Fibroblast of lung (primary cell): Measurements from ENCODE around the gene TPM2. TPM values are rescaled to one million over a fixed set of nuclear protein-coding genes. Genes with fewer than 3 reads are reported as not detected.

Experiments
- DNase-seq, 2 donors: peaks; one replicate each; pipeline versions ENCODE4 v3.0.0 to v3.0.0-alpha.2; 2010; ENCODE audit warnings: low read depth in 2 of 2
- H2AFZ ChIP-seq: 2 replicates; pipeline ENCODE4 v1.5.1; 2012; ENCODE audit warnings: low read length, control low read depth, inconsistent platforms
- H3K27ac ChIP-seq: 2 replicates; pipeline ENCODE4 v1.5.1; 2011; ENCODE audit warnings: low read length, control low read depth; ENCODE audit not compliant: insufficient read depth
- H3K27me3 ChIP-seq: 2 replicates; pipeline ENCODE4 v1.5.1; 2011; ENCODE audit warnings: mild to moderate bottlenecking, low read length; ENCODE audit not compliant: control insufficient read depth, insufficient read depth
- H3K36me3 ChIP-seq: 2 replicates; pipeline ENCODE4 v1.5.1; 2011; ENCODE audit warnings: low read length; ENCODE audit not compliant: control insufficient read depth, insufficient read depth
- H3K4me1 ChIP-seq: 2 replicates; pipeline ENCODE4 v1.5.1; 2011; ENCODE audit warnings: low read length; ENCODE audit not compliant: control insufficient read depth, insufficient read depth; ENCODE audit errors: extremely low read depth
- H3K4me2 ChIP-seq: 2 replicates; pipeline ENCODE4 v1.5.1; 2011; ENCODE audit warnings: low read length, control low read depth; ENCODE audit not compliant: insufficient read depth; ENCODE audit errors: extremely low read depth
- H3K4me3 ChIP-seq, 4 experiments: fragments of 200-600 bp in 1 of 4; sonication (generic) in 1 of 4; replicated peaks in 1 of 4; 2 replicates each; pipeline ENCODE4 v1.5.1; 2011 to 2016; ENCODE audit warnings: low read length in 4 of 4, low read depth in 3 of 4, mild to moderate bottlenecking in 3 of 4, control low read depth in 2 of 4, inconsistent platforms in 1 of 4, mixed read lengths in 1 of 4; ENCODE audit not compliant: insufficient read depth in 1 of 4; ENCODE audit errors: control extremely low read depth in 1 of 4
- H3K79me2 ChIP-seq: 2 replicates; pipeline ENCODE4 v1.5.1; 2012; ENCODE audit warnings: mild to moderate bottlenecking, low read length, inconsistent platforms; ENCODE audit not compliant: control insufficient read depth, insufficient read depth
- H3K9ac ChIP-seq: 2 replicates; pipeline ENCODE4 v1.5.1; 2011; ENCODE audit warnings: mild to moderate bottlenecking, low read length, control low read depth; ENCODE audit not compliant: insufficient read depth
- H3K9me3 ChIP-seq: 2 replicates; pipeline ENCODE4 v1.5.1; 2012; ENCODE audit warnings: low read depth, low read length; ENCODE audit not compliant: control insufficient read depth, insufficient read depth
- H4K20me1 ChIP-seq: 2 replicates; pipeline ENCODE4 v1.5.1; 2011; ENCODE audit warnings: low read length; ENCODE audit not compliant: control insufficient read depth, insufficient read depth; ENCODE audit errors: extremely low read depth
- EZH2 ChIP-seq: IDR thresholded peaks from 2 replicates; pipeline ENCODE4 v1.5.1; 2012; ENCODE audit warnings: low read length, control low read depth, mild to moderate bottlenecking; ENCODE audit errors: missing control alignments
- polyA plus RNA-seq, 2 donors: library from polyadenylated mRNA; depleted of rRNA in 1 of 2; stranded (reverse) in 1 of 2; unstranded in 1 of 2; fragments of >200 nt; gene quantifications; 2 replicates each; pipeline ENCODE4 v1.2.1, GENCODE V29; 2011 to 2012; ENCODE audit warnings: missing spikeins in 1 of 2
- total RNA-seq: library from RNA; depleted of rRNA; stranded (reverse); fragments of >200 nt; gene quantifications from 2 replicates; pipeline ENCODE4 v1.2.1, GENCODE V29; 2014
- TF ChIP-seq, protein P1 (sequence below), 2 donors: IDR thresholded peaks in 1 of 2; conservative IDR thresholded peaks in 1 of 2; 1 replicate in 1 of 2; 2 replicates in 1 of 2; pipeline ENCODE4 v1.5.1; 2011 to 2012; ENCODE audit warnings: low read length in 2 of 2, control low read depth in 1 of 2, inconsistent platforms in 1 of 2, low read depth in 1 of 2, mild to moderate bottlenecking in 1 of 2

The TPM2 gene
- total and polyA plus RNA-seq, 2 donors (not counting 1 experiment from before 2014, with no cell fraction given): 1,003 to 1,927 TPM

DNA sequence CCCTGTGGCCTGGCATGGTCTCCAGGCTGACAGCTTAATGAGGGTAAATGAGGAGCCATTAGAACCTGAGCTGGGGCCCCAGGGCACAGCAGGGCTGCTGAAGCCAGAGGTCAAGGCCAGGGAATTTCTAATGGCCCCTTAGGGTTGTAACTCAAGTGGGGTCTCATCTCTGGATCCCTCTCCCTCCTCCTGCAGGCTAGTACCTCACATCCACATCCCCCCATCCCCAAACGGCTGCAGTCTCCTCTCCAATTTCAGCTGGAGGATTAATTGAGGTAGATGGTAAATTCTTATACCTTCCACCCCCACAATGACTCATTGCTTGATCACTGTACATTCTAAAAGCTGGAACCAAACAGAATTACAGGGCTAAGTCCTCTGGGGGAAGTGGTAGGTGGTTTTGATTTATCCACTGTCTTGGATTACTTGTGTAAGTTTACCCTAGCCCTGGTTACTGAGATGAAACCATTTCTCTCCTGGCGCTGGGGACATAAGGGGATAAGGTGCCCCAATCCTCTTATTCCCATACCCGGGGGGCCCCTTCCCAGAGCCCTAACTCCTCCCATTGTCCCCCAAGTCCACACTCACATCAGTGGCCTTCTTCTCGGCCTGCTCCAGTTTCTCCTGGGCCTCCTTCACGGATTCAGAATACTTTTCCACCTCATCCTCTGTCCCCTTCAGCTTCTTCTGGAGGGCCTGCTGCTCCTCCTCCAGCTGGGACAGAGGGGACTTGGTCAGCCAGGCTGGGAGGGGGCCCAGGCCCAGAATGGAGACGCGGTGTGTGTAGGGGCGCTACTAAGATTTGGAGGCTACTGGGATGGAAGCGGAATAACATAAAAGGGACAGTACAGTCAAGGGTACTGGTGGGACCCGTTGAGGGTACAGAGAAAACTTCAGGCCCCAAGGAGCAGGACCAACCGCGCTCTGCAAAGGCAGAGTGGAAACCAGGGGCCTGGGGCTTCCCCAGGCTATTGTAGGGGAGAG, 875 bp downstream of the TPM2 start:
- Histone ChIP-seq H3K27me3 (no peaks in the 10 kb centered on the region), H3K9ac (peak overlapping the region; percentile 73), H3K4me2 (peak overlapping the region; percentile 99), H4K20me1 (peaks cover 2% of the 10 kb centered on the region), H3K79me2 (peaks cover 52% of the 10 kb centered on the region), H3K36me3 (peaks cover 25% of the 10 kb centered on the region), H3K4me3 (peak overlapping the region; percentile 57 to 99 (median 67)), H3K4me1 (peaks cover 29% of the 10 kb centered on the region), H3K27ac (peak overlapping the region; percentile 84), H3K9me3 (no peaks in the 10 kb centered on the region), H2AFZ (no peak overlapping the region)
- no peak for TF ChIP-seq EZH2
- TF ChIP-seq, protein P1, sequence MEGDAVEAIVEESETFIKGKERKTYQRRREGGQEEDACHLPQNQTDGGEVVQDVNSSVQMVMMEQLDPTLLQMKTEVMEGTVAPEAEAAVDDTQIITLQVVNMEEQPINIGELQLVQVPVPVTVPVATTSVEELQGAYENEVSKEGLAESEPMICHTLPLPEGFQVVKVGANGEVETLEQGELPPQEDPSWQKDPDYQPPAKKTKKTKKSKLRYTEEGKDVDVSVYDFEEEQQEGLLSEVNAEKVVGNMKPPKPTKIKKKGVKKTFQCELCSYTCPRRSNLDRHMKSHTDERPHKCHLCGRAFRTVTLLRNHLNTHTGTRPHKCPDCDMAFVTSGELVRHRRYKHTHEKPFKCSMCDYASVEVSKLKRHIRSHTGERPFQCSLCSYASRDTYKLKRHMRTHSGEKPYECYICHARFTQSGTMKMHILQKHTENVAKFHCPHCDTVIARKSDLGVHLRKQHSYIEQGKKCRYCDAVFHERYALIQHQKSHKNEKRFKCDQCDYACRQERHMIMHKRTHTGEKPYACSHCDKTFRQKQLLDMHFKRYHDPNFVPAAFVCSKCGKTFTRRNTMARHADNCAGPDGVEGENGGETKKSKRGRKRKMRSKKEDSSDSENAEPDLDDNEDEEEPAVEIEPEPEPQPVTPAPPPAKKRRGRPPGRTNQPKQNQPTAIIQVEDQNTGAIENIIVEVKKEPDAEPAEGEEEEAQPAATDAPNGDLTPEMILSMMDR (conservative IDR thresholded peaks at IDR 0.05 in 1 of 2, IDR thresholded peaks at IDR 0.05 in 1 of 2; ENCODE audit: low read depth in 1 of 2, low read length in 2 of 2): no peak
- peak; percentile 79 to 86 for DNase-seq

DNA sequence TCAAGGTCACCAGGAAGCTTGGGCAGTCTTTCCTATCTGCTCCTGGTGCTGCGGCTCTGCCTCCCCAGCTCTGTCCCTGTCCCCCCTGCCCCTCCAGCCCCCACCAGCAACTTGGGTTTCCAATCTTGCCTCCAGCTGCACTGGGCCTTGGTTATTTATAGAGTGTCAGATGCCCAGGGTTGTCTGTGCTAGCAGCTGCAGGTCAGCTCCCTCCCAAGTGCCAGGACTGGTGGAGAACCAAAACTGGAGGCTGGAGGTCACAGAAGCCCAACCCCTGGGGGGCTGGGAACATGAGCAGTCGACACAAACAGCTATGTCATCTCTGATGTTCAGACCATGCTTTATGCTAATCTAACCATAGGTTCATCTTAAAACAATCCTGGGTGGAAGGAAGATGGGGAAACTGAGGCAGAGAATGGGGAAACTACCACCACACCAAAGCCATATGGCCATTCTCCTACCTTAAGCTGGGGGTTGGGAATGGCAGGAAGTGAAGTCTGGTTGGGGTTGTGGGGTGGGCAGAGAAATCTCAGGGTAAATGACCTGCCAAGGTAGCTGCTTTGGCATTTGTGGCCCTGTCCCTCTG, 1.7 kb downstream of the TPM2 start:
- Histone ChIP-seq H3K36me3 (peaks cover 23% of the 10 kb centered on the region), H3K9ac (peak overlapping the region; percentile 73), H3K79me2 (peaks cover 52% of the 10 kb centered on the region), H2AFZ (no peak overlapping the region), H3K27ac (peak overlapping the region; percentile 84), H3K9me3 (no peaks in the 10 kb centered on the region), H3K4me3 (peak overlapping the region; percentile 57 to 99 (median 67)), H3K27me3 (no peaks in the 10 kb centered on the region), H3K4me1 (peaks cover 29% of the 10 kb centered on the region), H4K20me1 (peaks cover 2% of the 10 kb centered on the region), H3K4me2 (peak overlapping the region; percentile 99)
- TF ChIP-seq, protein P1 (conservative IDR thresholded peaks at IDR 0.05 in 1 of 2, IDR thresholded peaks at IDR 0.05 in 1 of 2; ENCODE audit: low read depth in 1 of 2, low read length in 2 of 2): no peak
- TF ChIP-seq EZH2: no peak
- peak in 1 of 2 donors; percentile 19 for DNase-seq

GRCh38 chr9:35687306-35687705, 2.4 kb downstream of the TPM2 start:
- H3K27me3 ChIP-seq: no peaks in the 10 kb centered on the region
- TF ChIP-seq, protein P1 (conservative IDR thresholded peaks at IDR 0.05 in 1 of 2, IDR thresholded peaks at IDR 0.05 in 1 of 2; ENCODE audit: low read depth in 1 of 2, low read length in 2 of 2): no peak
- TF ChIP-seq EZH2: no peak
- no peak overlapping the region for H3K27ac ChIP-seq
- DNase-seq: no peak
- no peak overlapping the region for H2AFZ ChIP-seq
- no peaks in the 10 kb centered on the region for H3K9me3 ChIP-seq
- H4K20me1 ChIP-seq: peaks cover 2% of the 10 kb centered on the region
- no peak overlapping the region for H3K9ac ChIP-seq
- H3K79me2 ChIP-seq: peaks cover 52% of the 10 kb centered on the region
- H3K4me1 ChIP-seq: peaks cover 35% of the 10 kb centered on the region
- peak overlapping the region; percentile 99 for H3K4me2 ChIP-seq
- H3K4me3 ChIP-seq: peak overlapping the region; percentile 57 to 99 (median 67)
- H3K36me3 ChIP-seq: peaks cover 28% of the 10 kb centered on the region
